ENCODE results near the gene SNAPC1. TPM values are rescaled to one million over a fixed set of nuclear protein-coding genes. Genes with fewer than 3 reads are reported as not detected.

The SNAPC1 gene
- total RNA-seq, 4 donors from 2014 or later, result 3.2 to 9.2 (median 6.2) TPM

DNA sequence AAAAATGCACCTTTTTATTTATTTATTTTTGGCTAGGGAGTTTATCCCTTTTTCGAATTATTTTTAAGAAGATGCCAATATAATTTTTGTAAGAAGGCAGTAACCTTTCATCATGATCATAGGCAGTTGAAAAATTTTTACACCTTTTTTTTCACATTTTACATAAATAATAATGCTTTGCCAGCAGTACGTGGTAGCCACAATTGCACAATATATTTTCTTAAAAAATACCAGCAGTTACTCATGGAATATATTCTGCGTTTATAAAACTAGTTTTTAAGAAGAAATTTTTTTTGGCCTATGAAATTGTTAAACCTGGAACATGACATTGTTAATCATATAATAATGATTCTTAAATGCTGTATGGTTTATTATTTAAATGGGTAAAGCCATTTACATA, 14.9 kb upstream of the SNAPC1 start:
- peaks cover 0 to 23% (median 6%) of the 10 kb centered on the region in 3 donors for H3K4me1 ChIP-seq
- DNase-seq, result no peak
- no peaks in the 10 kb centered on the region for H3K27me3 ChIP-seq
- H3K36me3 ChIP-seq, result peaks cover under 1 to 70% (median 14%) of the 10 kb centered on the region in 3 donors
- intact Hi-C loops (cut with DNase I), result no loop called here
- no peak overlapping the region for H3K27ac ChIP-seq
- H3K9me3 ChIP-seq, result no peaks in the 10 kb centered on the region
- 77 to 81% methylated on average over 3 of the region's 3 CpGs for WGBS, 2 donors
- TF ChIP-seq POLR2A (IDR thresholded peaks at IDR 0.05), result no peak
- TF ChIP-seq, protein P1, sequence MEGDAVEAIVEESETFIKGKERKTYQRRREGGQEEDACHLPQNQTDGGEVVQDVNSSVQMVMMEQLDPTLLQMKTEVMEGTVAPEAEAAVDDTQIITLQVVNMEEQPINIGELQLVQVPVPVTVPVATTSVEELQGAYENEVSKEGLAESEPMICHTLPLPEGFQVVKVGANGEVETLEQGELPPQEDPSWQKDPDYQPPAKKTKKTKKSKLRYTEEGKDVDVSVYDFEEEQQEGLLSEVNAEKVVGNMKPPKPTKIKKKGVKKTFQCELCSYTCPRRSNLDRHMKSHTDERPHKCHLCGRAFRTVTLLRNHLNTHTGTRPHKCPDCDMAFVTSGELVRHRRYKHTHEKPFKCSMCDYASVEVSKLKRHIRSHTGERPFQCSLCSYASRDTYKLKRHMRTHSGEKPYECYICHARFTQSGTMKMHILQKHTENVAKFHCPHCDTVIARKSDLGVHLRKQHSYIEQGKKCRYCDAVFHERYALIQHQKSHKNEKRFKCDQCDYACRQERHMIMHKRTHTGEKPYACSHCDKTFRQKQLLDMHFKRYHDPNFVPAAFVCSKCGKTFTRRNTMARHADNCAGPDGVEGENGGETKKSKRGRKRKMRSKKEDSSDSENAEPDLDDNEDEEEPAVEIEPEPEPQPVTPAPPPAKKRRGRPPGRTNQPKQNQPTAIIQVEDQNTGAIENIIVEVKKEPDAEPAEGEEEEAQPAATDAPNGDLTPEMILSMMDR (IDR thresholded peaks at IDR 0.05), result no peak
- H3K4me3 ChIP-seq, result no peak overlapping the region

DNA sequence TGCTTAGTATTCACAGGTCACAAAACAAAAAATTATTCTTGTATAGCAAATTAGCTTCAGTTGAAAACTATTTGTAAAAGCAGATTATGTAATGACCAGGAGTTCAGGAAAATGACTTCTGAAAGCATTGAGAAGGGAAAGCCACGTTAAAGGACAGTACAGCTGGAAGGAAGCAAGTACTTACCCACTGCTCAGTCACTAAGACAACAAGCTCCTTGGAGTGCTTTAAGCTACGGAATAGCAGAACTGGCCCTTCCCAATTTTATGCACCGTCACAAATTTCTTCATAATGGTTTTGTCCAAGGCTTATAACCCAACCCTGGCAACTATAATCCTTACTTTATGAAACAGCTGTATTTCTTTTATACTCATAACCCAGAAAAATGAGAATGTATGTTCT, 13.0 kb upstream of the SNAPC1 start:
- H3K27ac ChIP-seq, result peak overlapping the region in 2 of 4 donors; percentile 92 to 94
- intact Hi-C loops (cut with DNase I), result no loop called here
- WGBS, 2 donors, result 54 to 57% methylated on average over 3 of the region's 3 CpGs

DNA sequence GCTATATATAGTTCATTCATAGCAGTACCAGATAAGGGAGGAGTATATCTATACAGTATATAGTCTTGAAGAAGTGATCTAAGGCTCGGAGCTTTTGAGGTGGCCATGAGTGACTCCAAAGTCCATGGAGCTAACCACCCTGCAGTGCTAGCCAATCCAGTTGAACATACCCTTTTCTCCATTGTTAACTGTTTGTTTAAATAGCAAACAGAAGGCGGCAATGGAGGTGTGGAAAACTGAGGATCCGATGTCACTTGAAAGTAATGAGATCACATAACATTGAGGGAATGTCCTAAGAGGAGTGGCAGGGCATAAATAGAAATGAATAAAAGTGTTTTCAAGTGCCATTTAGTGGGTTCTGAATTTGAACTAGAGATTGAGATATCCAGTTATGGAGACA, 12.4 kb upstream of the SNAPC1 start:
- TF ChIP-seq, protein P1 (IDR thresholded peaks at IDR 0.05), result no peak
- no peak for TF ChIP-seq POLR2A (IDR thresholded peaks at IDR 0.05)

More for the DNA sequence above, 13.0 kb upstream of the SNAPC1 start:
- no peaks in the 10 kb centered on the region for H3K9me3 ChIP-seq
- no peak for TF ChIP-seq POLR2A (IDR thresholded peaks at IDR 0.05)
- TF ChIP-seq, protein P1 (IDR thresholded peaks at IDR 0.05), result no peak
- peak overlapping the region in 1 of 4 donors; percentile 61 for H3K4me3 ChIP-seq
- no peaks in the 10 kb centered on the region for H3K27me3 ChIP-seq
- H3K4me1 ChIP-seq, result peaks cover 0 to 30% (median 8%) of the 10 kb centered on the region in 3 donors
- no peak for DNase-seq
- H3K36me3 ChIP-seq, result peaks cover 0 to 51% (median 14%) of the 10 kb centered on the region in 3 donors

DNA sequence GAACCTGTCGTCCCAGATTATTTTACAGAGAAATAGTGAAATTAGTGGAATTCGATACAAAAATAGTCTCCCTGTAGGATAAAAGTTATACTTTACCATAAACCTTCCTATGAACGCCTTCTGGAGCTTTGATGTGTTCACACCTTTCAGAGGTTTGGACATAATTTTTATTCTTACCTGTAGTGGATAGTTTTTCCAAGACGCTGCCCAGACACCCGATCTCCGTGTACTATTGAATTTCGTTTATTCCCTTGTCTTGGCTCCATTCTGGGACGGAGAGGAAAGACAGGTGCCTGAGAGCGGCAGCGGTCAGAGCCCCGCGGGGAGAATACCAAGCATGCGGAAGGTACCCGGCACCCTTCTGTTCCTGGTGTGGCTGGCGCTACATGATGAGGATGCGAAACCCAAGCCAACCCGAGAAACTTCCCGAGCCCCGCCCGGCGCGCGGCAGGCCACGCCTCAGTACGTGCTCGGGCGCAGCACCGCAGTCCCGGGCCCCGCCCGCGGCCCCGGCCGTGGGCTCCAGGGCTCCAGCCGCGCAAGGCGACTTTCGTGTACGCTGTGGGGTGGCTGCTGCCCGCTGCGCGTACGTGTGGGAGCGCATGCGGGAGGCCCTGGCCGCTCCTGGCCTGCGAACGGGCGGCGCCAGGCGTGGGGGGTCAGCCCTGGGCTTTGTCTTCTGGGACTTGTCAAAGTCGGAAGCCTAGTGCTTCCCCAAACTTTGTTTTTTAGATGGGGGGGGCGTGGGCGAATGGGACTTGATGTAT, 11.3 kb upstream of the SNAPC1 start:
- Histone ChIP-seq H3K4me1 (peaks cover 0 to 30% (median 8%) of the 10 kb centered on the region in 3 donors), H3K27ac (peak overlapping the region; percentile 89 to 94 (median 92)), H3K9me3 (no peaks in the 10 kb centered on the region), H3K36me3 (peaks cover 0 to 34% (median 9%) of the 10 kb centered on the region in 3 donors), H3K27me3 (no peaks in the 10 kb centered on the region), H3K4me3 (peak overlapping the region; percentile 41 to 85 (median 61))
- DNase-seq, result peak; percentile 35
- WGBS, 2 donors, result 3 to 4% methylated on average over 15 to 19 of the region's 54 CpGs
- intact Hi-C loops (cut with DNase I), result no loop called here
- TF ChIP-seq, protein P1 (IDR thresholded peaks at IDR 0.05), result no peak
- TF ChIP-seq POLR2A (IDR thresholded peaks at IDR 0.05), result peak in 2 of 4 donors; percentile 78 to 88

More for the DNA sequence above, 12.4 kb upstream of the SNAPC1 start:
- Histone ChIP-seq H3K27me3 (no peaks in the 10 kb centered on the region), H3K36me3 (peaks cover 0 to 44% (median 14%) of the 10 kb centered on the region in 3 donors), H3K9me3 (no peaks in the 10 kb centered on the region), H3K27ac (peak overlapping the region; percentile 6 to 94 (median 52)), H3K4me1 (peaks cover 0 to 30% (median 8%) of the 10 kb centered on the region in 3 donors), H3K4me3 (peak overlapping the region in 2 of 4 donors; percentile 61)
- intact Hi-C loops (cut with DNase I), result no loop called here
- 72 to 80% methylated on average over 3 of the region's 3 CpGs for WGBS, 2 donors
- no peak for DNase-seq

DNA sequence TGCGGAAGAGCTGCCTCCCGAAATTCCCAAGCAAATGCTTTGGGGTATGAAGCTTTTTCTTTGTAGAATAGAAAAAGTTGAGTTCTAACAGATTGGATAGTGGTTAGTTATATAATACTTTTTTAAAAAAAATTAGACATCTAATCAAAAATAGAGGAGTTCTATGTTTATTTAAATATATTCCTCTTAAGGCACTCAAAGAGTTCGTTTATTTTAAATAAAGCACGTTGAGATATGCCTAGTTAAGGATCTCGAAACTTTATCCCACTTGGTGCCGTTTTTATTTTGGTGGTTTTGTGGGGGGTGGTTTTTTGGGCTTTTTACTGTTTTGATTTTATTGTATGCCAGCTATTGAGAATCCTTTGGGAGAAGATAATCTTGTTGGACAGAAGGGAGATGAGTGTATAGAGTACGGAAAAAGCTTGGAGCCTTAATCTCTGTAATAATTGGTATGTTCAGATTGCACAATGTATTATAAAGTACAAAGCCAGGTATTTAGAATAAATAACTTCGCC, 10.7 kb upstream of the SNAPC1 start:
- intact Hi-C loops (cut with DNase I), result no loop called here
- 37 to 41% methylated on average over 8 of the region's 8 CpGs for WGBS, 2 donors
- no peaks in the 10 kb centered on the region for H3K9me3 ChIP-seq
- H3K27me3 ChIP-seq, result no peaks in the 10 kb centered on the region
- H3K27ac ChIP-seq, result peak overlapping the region; percentile 89 to 94 (median 92)
- TF ChIP-seq, protein P1 (IDR thresholded peaks at IDR 0.05), result no peak
- no peak for TF ChIP-seq POLR2A (IDR thresholded peaks at IDR 0.05)
- no peak for DNase-seq
- peaks cover 0 to 28% (median 5%) of the 10 kb centered on the region in 3 donors for H3K36me3 ChIP-seq
- peaks cover 0 to 30% (median 8%) of the 10 kb centered on the region in 3 donors for H3K4me1 ChIP-seq
- peak overlapping the region; percentile 41 to 85 (median 61) for H3K4me3 ChIP-seq

All from esophagus squamous epithelium (tissue), 5 donors.